Right lobe of liver (tissue), 4 donors: ENCODE results near the gene PZP.

Experiments
- POLR2A ChIP-seq: fragments of 450-650 bp; IDR thresholded peaks from one replicate; pipeline ENCODE4 v1.6.1; 2017; ENCODE audit warnings: antibody characterized with exemption, mild to moderate bottlenecking
- TF ChIP-seq, protein P1 (sequence below), 4 donors: fragments of 200-600 bp in 3 of 4; fragments of 450-650 bp in 1 of 4; IDR thresholded peaks; one replicate each; pipeline versions ENCODE4 v1.5.1 to v1.8.0; 2016 to 2022; ENCODE audit warnings: antibody characterized with exemption in 4 of 4, mild to moderate bottlenecking in 2 of 4
- donor health status: DM: no; HTN: no; CAD: no.
- donor health status: DM: no; HTN: no; CAD: no.
- donor health status: DM: no; HTN: yes; CAD: no.

GRCh38 chr12:9114946-9115345 is 93.2 kb downstream of the PZP start:
- TF ChIP-seq, protein P1, sequence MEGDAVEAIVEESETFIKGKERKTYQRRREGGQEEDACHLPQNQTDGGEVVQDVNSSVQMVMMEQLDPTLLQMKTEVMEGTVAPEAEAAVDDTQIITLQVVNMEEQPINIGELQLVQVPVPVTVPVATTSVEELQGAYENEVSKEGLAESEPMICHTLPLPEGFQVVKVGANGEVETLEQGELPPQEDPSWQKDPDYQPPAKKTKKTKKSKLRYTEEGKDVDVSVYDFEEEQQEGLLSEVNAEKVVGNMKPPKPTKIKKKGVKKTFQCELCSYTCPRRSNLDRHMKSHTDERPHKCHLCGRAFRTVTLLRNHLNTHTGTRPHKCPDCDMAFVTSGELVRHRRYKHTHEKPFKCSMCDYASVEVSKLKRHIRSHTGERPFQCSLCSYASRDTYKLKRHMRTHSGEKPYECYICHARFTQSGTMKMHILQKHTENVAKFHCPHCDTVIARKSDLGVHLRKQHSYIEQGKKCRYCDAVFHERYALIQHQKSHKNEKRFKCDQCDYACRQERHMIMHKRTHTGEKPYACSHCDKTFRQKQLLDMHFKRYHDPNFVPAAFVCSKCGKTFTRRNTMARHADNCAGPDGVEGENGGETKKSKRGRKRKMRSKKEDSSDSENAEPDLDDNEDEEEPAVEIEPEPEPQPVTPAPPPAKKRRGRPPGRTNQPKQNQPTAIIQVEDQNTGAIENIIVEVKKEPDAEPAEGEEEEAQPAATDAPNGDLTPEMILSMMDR (IDR thresholded peaks at IDR 0.05), result no peak
- TF ChIP-seq POLR2A, result no peak
